ENCODE results near the gene SPINK8. TPM values are rescaled to one million over a fixed set of nuclear protein-coding genes. Genes with fewer than 3 reads are reported as not detected.

Gene SPINK8
- total and polyA plus RNA-seq, 2 of the 8 experiments (the other 6 are each of a cell fraction or from before 2014, with no cell fraction given), result 0.29 TPM; not detected in 1

DNA sequence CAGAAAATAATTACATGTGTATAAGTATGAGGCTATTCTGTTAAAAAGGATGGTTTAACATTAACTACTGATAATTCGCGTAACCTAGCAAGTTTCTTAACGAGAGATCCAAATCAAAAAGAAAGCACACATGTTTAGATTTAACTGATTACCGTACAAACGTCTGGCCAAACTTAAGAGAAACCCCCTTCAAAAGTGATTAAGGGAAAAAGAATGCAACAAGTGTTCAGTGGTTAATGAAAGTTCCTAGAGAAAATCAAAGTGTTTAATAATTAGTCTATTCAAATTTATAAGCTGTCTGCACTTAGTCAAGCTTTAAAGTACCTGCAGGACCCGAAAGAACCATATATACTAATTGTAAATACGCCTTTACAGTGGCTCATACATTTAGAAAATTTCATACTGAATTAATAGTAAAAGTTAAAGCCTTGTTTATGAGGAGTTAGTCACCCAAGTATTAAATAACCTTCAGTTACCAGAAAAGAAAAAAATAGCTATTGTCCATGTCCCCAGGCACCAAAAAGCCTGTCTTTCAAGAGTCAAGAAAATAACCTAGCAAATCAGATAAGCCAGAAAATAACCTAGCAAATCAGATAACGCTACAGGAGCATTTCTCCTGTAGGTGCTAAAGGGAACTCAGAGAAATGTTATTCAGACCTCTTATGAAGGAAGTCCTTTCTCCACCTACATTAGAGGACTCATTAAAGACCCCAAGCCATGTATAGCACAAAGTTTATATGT lies 58.0 kb downstream of the SPINK8 start:
- Histone ChIP-seq H3K9me3 (ENCODE audit: insufficient read depth in 2 of 2, low read depth in 1 of 2, low read length in 1 of 2) (peaks cover 5 to 24% of the 10 kb centered on the region in 2 experiments; a peak in 3 of 4 replicates), H3K23me2 (ENCODE audit: low read depth, low read length) (no peaks in the 10 kb centered on the region), H3K56ac (replicated peaks; ENCODE audit: insufficient read length, low read depth, low read length) (no peak overlapping the region), H4K5ac (ENCODE audit: insufficient read length, low read depth, low read length) (no peak overlapping the region), H3K27ac (ENCODE audit: low read depth, low read length) (no peak overlapping the region), H3K14ac (ENCODE audit: insufficient read length) (no peak overlapping the region), H2BK120ac (replicated peaks; ENCODE audit: low read depth, low read length) (no peak overlapping the region), H2BK5ac (ENCODE audit: low read depth, low read length) (no peak overlapping the region), H3K79me1 (ENCODE audit: low read depth, low read length) (no peaks in the 10 kb centered on the region; the same call in 1 of the 2 replicates), H3K4ac (replicated peaks; ENCODE audit: insufficient read length, low read depth, low read length) (no peak overlapping the region), H2BK12ac (ENCODE audit: low read depth, low read length) (no peak overlapping the region), H4K20me1 (replicated peaks in 1 of 2; ENCODE audit: control insufficient read depth in 1 of 2, insufficient read depth in 2 of 2, low read length in 2 of 2) (peaks cover 0 to 1% of the 10 kb centered on the region in 2 experiments), H2BK15ac (ENCODE audit: low read length) (no peak overlapping the region), H3K23ac (ENCODE audit: insufficient read length) (no peak overlapping the region), H4K91ac (replicated peaks; ENCODE audit: insufficient read length, low read length) (no peak overlapping the region), H2AK5ac (ENCODE audit: low read depth, low read length) (no peak overlapping the region), H3K9ac (replicated peaks in 1 of 4; ENCODE audit: extremely low read depth in 1 of 4, low read depth in 3 of 4, low read length in 3 of 4) (no peak overlapping the region), H2BK20ac (ENCODE audit: low read length) (no peak overlapping the region), H3K36me3 (ENCODE audit: control insufficient read depth in 2 of 4, insufficient read depth in 4 of 4, low read length in 3 of 4) (peaks cover 6 to 20% (median 13%) of the 10 kb centered on the region in 4 experiments), H2AFZ (ENCODE audit: low read length) (no peak overlapping the region), H3K4me1 (replicated peaks in 1 of 4; ENCODE audit: control insufficient read depth in 3 of 4, insufficient read depth in 4 of 4, low read length in 3 of 4) (peaks cover 4 to 39% (median 22%) of the 10 kb centered on the region in 4 experiments; a peak in 6 of 7 replicates), H3K4me3 (ENCODE audit: extremely low read depth in 1 of 4, insufficient read depth in 2 of 4, low read depth in 3 of 4, low read length in 4 of 4) (no peak overlapping the region), H3K79me2 (ENCODE audit: control insufficient read depth in 1 of 2, insufficient read depth in 2 of 2, low read length in 2 of 2) (no peaks in the 10 kb centered on the region), H3K27me3 (replicated peaks in 1 of 4; ENCODE audit: control insufficient read depth in 3 of 4, extremely low read depth in 1 of 4, insufficient read depth in 3 of 4, low read length in 3 of 4) (no peaks in the 10 kb centered on the region), H3K18ac (ENCODE audit: extremely low read depth, low read length) (no peak overlapping the region), H3K4me2 (ENCODE audit: insufficient read depth in 1 of 2, low read depth in 2 of 2, low read length in 2 of 2) (no peak overlapping the region), H4K8ac (ENCODE audit: extremely low read depth, insufficient read depth, low read length) (no peak overlapping the region)
- ChIA-PET POLR2A (ENCODE audit: partially characterized antibody) (interaction anchor here (0.7 to 3.7 kb wide), 10 partner anchors 9 to 159 kb away, joined by 3 to 29 read pairs (median 5); partner anchors contain the start of gene ZNF589), CTCF (ENCODE audit: partially characterized antibody) (interaction anchor here (1.0 to 10.6 kb wide), 5 partner anchors 122 to 159 kb away, joined by 3 to 138 read pairs (median 4); no protein-coding TSS in a partner anchor)
- 98% methylated on average over 8 of the region's 8 CpGs; no CpG with 5 or more reads in 1 of the 2 experiments for WGBS, 2 experiments (ENCODE audit: extremely low coverage in 1 of 2, insufficient coverage in 1 of 2, insufficient read length in 1 of 2, insufficient replicate concordance in 2 of 2, low coverage in 1 of 2, low lambda C conversion rate in 2 of 2, missing lambda C conversion rate in 1 of 2)
- DNase-seq (ENCODE audit: low read depth in 1 of 2, low spot score in 2 of 2), result no peak
- FAIRE-seq, result no peak
- TF ChIP-seq CBX5 (IDR thresholded peaks at IDR 0.05; ENCODE audit: low read depth, low read length), result no peak
- TF ChIP-seq, protein P1, sequence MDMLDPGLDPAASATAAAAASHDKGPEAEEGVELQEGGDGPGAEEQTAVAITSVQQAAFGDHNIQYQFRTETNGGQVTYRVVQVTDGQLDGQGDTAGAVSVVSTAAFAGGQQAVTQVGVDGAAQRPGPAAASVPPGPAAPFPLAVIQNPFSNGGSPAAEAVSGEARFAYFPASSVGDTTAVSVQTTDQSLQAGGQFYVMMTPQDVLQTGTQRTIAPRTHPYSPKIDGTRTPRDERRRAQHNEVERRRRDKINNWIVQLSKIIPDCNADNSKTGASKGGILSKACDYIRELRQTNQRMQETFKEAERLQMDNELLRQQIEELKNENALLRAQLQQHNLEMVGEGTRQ (IDR thresholded peaks at IDR 0.05; ENCODE audit: low read length), result no peak
- TF ChIP-seq BCL11A (IDR thresholded peaks at IDR 0.05; ENCODE audit: low read depth in 2 of 2, low read length in 2 of 2), result no peak
- TF ChIP-seq CHD1 (IDR thresholded peaks at IDR 0.05; ENCODE audit: low read depth, low read length), result no peak
- TF ChIP-seq TBP (IDR thresholded peaks at IDR 0.05; ENCODE audit: low read depth, low read length), result no peak
- no peak for TF ChIP-seq GABPA (IDR thresholded peaks at IDR 0.05; ENCODE audit: borderline replicate concordance, insufficient read depth, low read length)
- TF ChIP-seq KDM4A (IDR thresholded peaks at IDR 0.05; ENCODE audit: low read depth, low read length, severe bottlenecking), result no peak
- no peak for TF ChIP-seq RFX5 (IDR thresholded peaks at IDR 0.05; ENCODE audit: borderline replicate concordance, low read depth, low read length)
- TF ChIP-seq POLR2A (IDR thresholded peaks at IDR 0.05; ENCODE audit: control extremely low read depth in 1 of 2, low read depth in 2 of 2, low read length in 2 of 2), result no peak
- TF ChIP-seq CBX8 (IDR thresholded peaks at IDR 0.05; ENCODE audit: borderline replicate concordance, low read depth, low read length), result no peak
- no peak for TF ChIP-seq GTF2F1 (IDR thresholded peaks at IDR 0.05; ENCODE audit: borderline replicate concordance, low read depth, low read length)
- TF ChIP-seq HDAC6 (IDR thresholded peaks at IDR 0.05; ENCODE audit: low read depth, low read length), result no peak
